DMS79 treated with DMSO at 0.1 percent for 48 hours (cell line): ENCODE measurements around the gene SYT9.
A peak's percentile ranks its signal among the peaks of the same experiment; 100 is the strongest.

Experiments
- DNase-seq: peaks from one replicate; lab custom pipeline; 2025; lab: John Stamatoyannopoulos, UW

SYT9 gene

DNA sequence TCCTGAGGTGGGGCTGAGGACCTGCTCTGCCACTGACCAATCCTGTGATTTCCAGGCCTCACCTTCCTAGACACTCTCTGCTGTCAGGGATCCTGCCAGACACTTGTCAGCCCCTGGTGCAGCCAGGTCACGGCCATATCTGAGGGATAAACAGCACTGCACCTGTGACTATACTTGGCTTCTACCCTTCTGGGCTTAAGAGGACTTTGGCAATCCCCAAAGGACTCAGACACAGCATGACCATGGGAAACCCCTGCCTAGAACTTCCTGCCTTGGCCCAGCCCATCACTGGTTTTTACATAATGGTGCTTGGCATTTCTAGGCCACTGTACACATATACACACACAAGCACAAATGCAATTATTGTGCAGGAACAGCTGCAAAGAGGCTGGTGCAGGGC lies 222.0 kb downstream of the SYT9 start:
- DNase-seq: no peak

DNA sequence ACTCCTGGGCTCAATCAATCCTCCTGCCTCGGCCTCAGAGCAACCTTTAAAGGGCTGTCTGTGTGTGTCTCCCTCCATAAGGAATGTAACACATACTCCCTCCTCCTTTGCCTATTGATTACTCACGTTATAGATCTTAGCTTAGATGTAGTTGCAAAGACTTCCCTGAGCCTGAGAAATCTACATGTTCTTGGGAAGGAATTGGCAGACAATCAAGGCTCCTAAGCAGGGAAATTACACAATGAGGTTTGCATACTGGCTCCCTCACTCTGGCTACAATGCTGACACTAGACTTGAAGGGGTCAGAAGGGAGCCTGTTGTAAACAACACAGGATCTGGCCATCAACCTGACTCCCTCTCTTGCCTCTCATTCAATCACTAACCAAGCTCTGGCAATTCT lies 228.4 kb downstream of the SYT9 start:
- DNase-seq: no peak

DNA sequence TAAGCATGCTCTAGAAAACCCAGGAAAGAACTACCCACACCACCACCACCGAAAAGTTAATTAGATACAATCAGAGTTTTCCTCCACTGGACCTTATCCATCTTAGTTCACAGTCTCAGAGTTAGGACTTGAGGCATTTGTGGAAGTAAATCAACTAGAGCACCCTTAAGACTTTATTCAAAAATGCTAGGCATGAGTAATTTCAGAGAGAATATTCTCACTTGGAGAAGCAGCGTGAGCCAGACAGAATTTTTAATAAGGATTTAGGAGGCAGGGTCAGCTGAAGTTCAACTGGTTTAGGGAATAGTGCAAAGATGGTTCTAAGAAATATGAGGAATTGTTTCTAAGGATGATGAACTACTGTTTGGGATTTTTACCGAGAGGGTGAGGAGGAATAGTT lies 232.4 kb downstream of the SYT9 start:
- DNase-seq: no peak

- no peak for DNase-seq
Measured at GRCh38 chr11:7484645-7485044, 232.9 kb downstream of the SYT9 start.

DNA sequence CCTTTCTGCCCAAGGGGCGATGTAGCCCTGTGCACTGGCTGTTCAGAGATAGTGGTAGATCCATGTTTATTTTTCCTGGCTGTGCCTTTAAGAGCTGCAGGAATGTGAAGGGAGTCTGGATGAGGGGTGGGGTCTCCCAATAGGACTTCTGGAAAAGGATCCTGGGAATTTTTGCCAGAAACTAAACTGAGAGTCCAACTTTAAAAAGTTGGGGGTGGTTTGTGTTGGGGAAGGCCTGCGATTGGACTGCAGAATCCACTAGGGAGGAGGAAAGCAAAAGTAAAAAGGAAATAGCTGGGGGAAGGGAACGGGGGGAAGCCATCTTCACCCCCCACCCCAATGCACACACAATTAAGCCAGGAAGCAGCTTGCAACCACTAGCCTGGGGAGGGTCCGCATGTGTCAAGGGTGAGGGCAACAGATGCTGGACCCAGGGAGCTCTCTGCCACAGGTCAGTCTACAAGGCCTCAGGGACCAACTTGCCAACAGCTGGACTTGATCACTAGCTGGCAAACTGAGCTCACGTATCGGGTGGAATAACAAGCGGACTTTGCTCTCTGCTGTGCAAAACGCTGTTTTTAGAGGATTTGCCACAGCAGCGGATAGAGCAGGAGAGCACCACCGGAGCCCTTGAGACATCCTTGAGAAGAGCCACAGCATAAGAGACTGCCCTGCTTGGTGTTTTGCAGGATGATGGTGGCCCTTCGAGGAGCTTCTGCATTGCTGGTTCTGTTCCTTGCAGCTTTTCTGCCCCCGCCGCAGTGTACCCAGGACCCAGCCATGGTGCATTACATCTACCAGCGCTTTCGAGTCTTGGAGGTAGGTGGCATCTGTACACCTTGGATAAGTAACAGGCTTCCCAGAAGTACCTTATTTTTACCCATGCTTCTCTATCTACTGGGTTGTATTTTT lies 233.7 kb downstream of the SYT9 start, which contains the start of gene OLFML1:
TSS of gene OLFML1 (plus strand) at position 321 of the 912 bp plus-strand sequence. CDS start at position 691, 370 bp downstream.
- no peak for DNase-seq

GRCh38 chr11:7486098-7486780 lies 234.5 kb downstream of the SYT9 start:
- DNase-seq: no peak

GRCh38 chr11:7486781-7487140 lies 235.1 kb downstream of the SYT9 start:
- no peak for DNase-seq

DNA sequence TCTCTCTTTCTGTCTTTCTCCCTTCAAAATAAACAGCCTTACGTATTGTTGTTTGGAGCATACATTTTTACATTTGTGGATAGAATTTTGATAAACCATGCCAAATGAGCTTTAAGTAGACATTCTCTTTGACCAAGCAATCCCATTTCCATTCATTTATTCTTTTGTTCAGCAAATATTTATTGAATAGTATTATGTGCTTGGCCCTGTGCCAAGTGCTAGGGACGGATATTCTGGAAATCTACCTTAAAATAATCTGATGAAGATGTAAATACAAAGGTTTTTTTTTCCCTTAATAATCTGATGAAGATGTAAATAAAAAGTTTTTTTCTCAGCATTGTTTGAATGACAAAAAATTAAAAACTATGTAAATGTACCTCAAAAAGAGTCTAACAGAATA lies 235.7 kb downstream of the SYT9 start:
- no peak for DNase-seq

- no peak for DNase-seq
Measured at GRCh38 chr11:7488681-7489080, 237.0 kb downstream of the SYT9 start.

DNA sequence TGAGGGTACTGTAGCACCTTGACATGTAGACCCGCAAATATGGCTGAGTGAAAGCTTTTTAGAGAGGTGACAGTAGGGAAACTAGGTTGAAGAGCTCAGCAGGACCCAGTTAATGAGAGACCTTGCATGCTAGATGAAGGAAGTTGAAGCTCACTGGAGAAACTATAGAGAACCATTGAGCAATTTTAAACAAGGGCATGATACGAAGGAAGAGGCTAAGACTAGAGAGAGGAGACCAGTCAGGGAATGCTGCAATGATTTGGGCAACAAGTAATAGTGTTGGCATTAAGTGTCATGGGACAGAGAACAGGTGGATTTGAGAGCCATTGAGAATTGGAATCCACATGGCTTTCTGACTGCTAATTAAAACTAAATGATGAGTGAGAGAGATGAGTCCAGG lies 237.7 kb downstream of the SYT9 start:
- DNase-seq: no peak

DNA sequence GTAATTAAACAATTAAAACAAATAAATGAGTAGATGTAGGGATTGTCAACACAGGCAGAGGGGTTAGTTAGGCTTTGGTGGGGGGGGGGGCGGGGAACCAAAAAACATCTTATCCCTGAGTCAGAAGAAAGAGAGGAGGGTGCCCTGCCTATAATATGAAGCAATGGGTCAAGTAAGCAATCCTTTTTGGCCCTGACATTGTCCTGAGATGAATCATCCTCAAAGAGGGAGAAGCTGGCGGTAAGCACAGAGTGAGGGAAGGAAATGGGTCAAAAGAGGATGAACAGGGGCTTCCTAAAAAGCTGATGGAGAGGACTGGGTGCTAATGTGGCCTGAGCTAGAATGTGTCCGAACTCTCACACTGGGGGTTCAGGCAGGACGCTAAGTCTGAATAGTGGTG lies 238.3 kb downstream of the SYT9 start:
- no peak for DNase-seq

GRCh38 chr11:7490535-7490934 lies 238.8 kb downstream of the SYT9 start:
- DNase-seq: no peak

GRCh38 chr11:7492253-7492652 lies 240.5 kb downstream of the SYT9 start:
- no peak for DNase-seq

- DNase-seq: no peak
Measured at GRCh38 chr11:7493670-7494069, 242.0 kb downstream of the SYT9 start.

DNA sequence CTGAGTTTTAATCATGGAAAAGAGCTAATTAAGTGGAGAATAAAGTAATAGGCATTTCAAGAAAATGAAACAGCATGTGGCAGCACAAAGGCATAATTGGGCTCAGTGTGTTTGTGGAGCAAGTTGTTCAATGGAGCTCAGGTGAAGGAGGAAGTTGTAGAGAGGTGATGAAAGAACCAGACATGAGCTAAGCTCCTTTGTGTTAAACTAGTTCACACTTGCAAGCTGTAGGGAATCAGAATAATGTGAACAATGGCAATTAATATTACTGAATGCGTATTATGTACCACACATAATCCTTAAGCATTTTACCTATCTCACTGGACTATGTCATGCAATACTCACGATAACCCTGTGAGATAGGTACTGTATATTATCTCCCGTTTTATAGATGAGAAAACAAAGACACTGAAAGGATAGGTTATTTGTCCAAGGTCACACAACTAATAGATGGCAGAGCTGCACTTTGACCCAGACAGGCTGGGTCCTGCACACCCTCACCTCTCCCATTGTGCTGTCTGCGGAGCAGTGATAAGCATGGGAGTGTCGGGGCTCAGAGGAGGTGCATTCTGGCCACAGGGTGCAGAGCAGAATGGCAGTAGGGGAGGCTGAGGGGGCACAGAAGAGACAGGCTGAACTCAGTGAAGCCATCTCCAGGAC lies 242.5 kb downstream of the SYT9 start:
- no peak for DNase-seq

GRCh38 chr11:7495882-7496551 lies 244.3 kb downstream of the SYT9 start:
- DNase-seq: no peak

DNA sequence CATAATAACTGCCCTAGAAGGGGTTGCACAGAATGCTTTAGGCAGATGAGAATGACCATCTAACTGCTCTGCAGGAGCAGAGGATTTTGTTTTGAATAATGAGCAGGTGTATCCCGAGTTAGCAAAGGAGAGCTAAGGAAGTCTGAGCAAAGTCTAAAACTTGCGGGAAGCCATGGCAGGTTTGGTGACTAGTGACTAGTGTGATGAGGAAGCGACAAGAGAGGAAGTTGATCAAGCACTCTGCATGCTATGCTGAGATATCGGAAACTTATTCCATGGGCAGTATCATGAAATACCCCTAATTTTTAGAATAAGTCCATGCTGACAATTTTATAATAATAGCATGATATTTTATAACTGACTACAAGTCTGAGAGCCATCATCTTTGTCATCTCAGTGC lies 246.5 kb downstream of the SYT9 start:
- DNase-seq: no peak

DNA sequence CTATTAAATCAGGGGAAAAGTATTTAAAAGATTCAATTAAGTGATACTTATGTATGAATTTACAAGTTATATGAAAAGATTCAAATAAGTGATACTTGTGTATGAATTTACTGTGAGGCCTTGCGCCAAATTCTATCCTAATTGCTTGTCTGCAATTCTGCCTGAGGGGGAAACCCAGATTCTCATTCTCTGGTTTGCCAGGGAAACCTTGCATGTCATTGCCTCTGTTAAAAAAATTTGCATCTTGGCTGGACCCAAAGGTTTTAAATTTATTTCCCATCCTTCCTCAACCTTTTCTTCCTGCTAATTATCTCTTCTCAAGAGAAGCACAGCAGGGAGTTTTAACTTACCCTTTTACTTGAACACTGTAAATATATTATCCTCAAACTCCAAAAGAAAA lies 247.4 kb downstream of the SYT9 start:
- DNase-seq: peak; percentile 16

DNA sequence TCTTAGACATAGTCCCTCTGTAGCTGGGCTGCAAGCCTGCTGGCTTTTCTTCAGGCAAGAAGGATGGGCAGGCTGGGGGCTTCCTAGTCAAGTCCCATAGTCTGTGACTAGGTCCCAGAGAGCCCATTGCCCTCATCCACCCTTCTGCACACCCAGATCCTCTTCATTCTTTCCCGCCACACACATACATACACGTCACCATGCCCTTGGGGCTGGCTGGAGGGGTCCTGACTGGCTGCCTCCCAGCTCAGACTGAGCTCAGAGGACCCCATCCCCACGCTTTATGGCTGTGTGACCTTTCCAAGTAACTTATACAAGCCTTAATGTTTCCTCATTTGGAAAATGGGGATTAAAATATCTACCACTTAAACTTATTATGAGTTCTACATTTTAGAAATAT lies 248.5 kb downstream of the SYT9 start:
- DNase-seq: no peak

DNA sequence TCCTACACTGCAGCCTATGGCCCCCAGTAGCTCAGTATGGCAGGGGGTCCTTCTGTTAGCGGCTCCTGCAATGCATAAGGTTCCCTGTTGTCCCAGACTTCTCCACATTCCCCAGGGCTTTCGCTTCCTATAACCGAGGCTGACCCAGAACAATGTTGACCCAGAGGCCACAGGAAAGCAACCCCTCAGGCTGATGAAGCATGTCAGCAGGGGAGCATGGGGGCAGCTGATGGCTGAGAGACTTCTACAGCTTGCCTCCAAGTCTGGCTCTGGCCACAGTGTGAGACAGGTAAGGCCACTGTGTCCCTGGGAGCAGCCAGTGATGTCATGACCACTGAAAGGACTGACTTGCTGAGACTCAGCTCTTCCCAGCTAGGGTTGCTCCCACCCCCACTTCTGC lies 249.5 kb downstream of the SYT9 start:
- DNase-seq: no peak

GRCh38 chr11:7501894-7502293 lies 250.2 kb downstream of the SYT9 start:
- DNase-seq: peak; percentile 26

GRCh38 chr11:7506243-7506642 lies 254.5 kb downstream of the SYT9 start:
- DNase-seq: no peak
